Activated naive CD4-positive, alpha-beta T cell treated with anti-CD3 and anti-CD28 coated beads, Interleukin-2, amount 50 U/mL, for 72 hours (primary cell): ENCODE data around the gene OR2C1. TPM values are rescaled to one million over a fixed set of nuclear protein-coding genes. Genes with fewer than 3 reads are reported as not detected.

Experiments
- ATAC-seq, 2 donors: fragments of 150-1000 bp; cut with Tn5 transposase; 2 replicates each; pipeline ENCODE4 v1.10.0; 2021; ENCODE audit warnings: mild to moderate bottlenecking in 2 of 2, moderate library complexity in 2 of 2
- DNase-seq, 2 donors: peaks; one replicate each; pipeline ENCODE4 v3.0.0; 2021 to 2022; ENCODE audit warnings: low spot score in 2 of 2
- H3K27ac Mint-ChIP-seq, 2 donors: one replicate each; pipeline ENCODE4 v1.8.0; 2022; ENCODE audit warnings: mild to moderate bottlenecking in 2 of 2, mixed read lengths in 2 of 2
- H3K36me3 Mint-ChIP-seq, 2 donors: one replicate each; pipeline ENCODE4 v1.8.0; 2022; ENCODE audit warnings: mixed read lengths in 2 of 2
- H3K9me3 Mint-ChIP-seq, 2 donors: one replicate each; pipeline ENCODE4 v1.8.0; 2022; ENCODE audit warnings: mixed read lengths in 2 of 2
- total RNA-seq, 2 donors: library from RNA; stranded (reverse); gene quantifications; one replicate each; pipeline ENCODE4 v1.2.3, GENCODE V29; 2022

The OR2C1 gene
- total RNA-seq, 2 donors from 2014 or later, result not detected

GRCh38 chr16:3369073-3369472 lies 13.4 kb downstream of the OR2C1 start:
- H3K36me3 Mint-ChIP-seq, result peaks cover 28 to 30% of the 10 kb centered on the region in 2 donors
- peaks cover 0 to 15% of the 10 kb centered on the region in 2 donors for H3K9me3 Mint-ChIP-seq
- ATAC-seq, result no peak
- DNase-seq, result no peak
- H3K27ac Mint-ChIP-seq, result no peak overlapping the region

- Mint-ChIP-seq H3K36me3 (peaks cover 55 to 67% of the 10 kb centered on the region in 2 donors), H3K27ac (peak overlapping the region in 1 of 2 donors; percentile 82), H3K9me3 (peaks cover 31 to 50% of the 10 kb centered on the region in 2 donors)
- ATAC-seq, result no peak
- no peak for DNase-seq
These were observed 20.0 kb downstream of the OR2C1 start for GRCh38 chr16:3375680-3376079.

GRCh38 chr16:3377917-3378316 lies 22.2 kb downstream of the OR2C1 start:
- Mint-ChIP-seq H3K36me3 (peaks cover 77 to 89% of the 10 kb centered on the region in 2 donors), H3K9me3 (peaks cover 53 to 64% of the 10 kb centered on the region in 2 donors)

GRCh38 chr16:3383045-3383448 lies 27.4 kb downstream of the OR2C1 start:
- H3K9me3 Mint-ChIP-seq, result peaks cover 54 to 64% of the 10 kb centered on the region in 2 donors
- no peak for DNase-seq

More at GRCh38 chr16:3377917-3378316, 22.2 kb downstream of the OR2C1 start:
- ATAC-seq (no peak), DNase-seq (no peak)
- no peak overlapping the region for H3K27ac Mint-ChIP-seq

GRCh38 chr16:3388325-3388724 lies 32.6 kb downstream of the OR2C1 start:
- ATAC-seq (no peak), DNase-seq (no peak)
- Mint-ChIP-seq H3K9me3 (peaks cover 44 to 45% of the 10 kb centered on the region in 2 donors), H3K36me3 (peaks cover 78 to 90% of the 10 kb centered on the region in 2 donors), H3K27ac (no peak overlapping the region)

More at GRCh38 chr16:3383045-3383448, 27.4 kb downstream of the OR2C1 start:
- no peak overlapping the region for H3K27ac Mint-ChIP-seq
- no peak for ATAC-seq
- peaks cover 91 to 92% of the 10 kb centered on the region in 2 donors for H3K36me3 Mint-ChIP-seq

GRCh38 chr16:3389663-3390338 lies 34.1 kb downstream of the OR2C1 start:
- peaks cover 39 to 43% of the 10 kb centered on the region in 2 donors for H3K9me3 Mint-ChIP-seq
- DNase-seq, result no peak

GRCh38 chr16:3400446-3400778 lies 44.7 kb downstream of the OR2C1 start:
- DNase-seq, result no peak
- peak in 1 of 2 donors; percentile 51 for ATAC-seq
- H3K36me3 Mint-ChIP-seq, result peaks cover 71 to 78% of the 10 kb centered on the region in 2 donors
- H3K27ac Mint-ChIP-seq, result peak overlapping the region; percentile 91 to 95
- H3K9me3 Mint-ChIP-seq, result peaks cover 27% of the 10 kb centered on the region in 2 donors

More at GRCh38 chr16:3389663-3390338, 34.1 kb downstream of the OR2C1 start:
- H3K27ac Mint-ChIP-seq, result peak overlapping the region; percentile 21 to 33
- H3K36me3 Mint-ChIP-seq, result peaks cover 76 to 90% of the 10 kb centered on the region in 2 donors
- ATAC-seq, result no peak

GRCh38 chr16:3400779-3401688 lies 45.3 kb downstream of the OR2C1 start, which contains the start of the genes ZNF174 and ZSCAN32:
Gene ZNF174 (plus strand): TSS chr16:3401215. CDS start chr16:3402005, 790 bp downstream.
Gene ZSCAN32 (minus strand): TSS chr16:3401004. CDS start chr16:3397557, 3,447 bp downstream.
- peak; percentile 99 for ATAC-seq
- H3K9me3 Mint-ChIP-seq, result peaks cover 27 to 30% of the 10 kb centered on the region in 2 donors
- peaks cover 71 to 78% of the 10 kb centered on the region in 2 donors for H3K36me3 Mint-ChIP-seq
- peak; percentile 99 for DNase-seq
- H3K27ac Mint-ChIP-seq, result peak within 1 kb of the TSS; percentile 91 to 95

GRCh38 chr16:3401719-3402397 lies 46.2 kb downstream of the OR2C1 start:
- Mint-ChIP-seq H3K9me3 (peaks cover 27 to 29% of the 10 kb centered on the region in 2 donors), H3K36me3 (peaks cover 71 to 78% of the 10 kb centered on the region in 2 donors), H3K27ac (peak overlapping the region; percentile 91 to 94)
- DNase-seq, result peak in 1 of 2 donors; percentile 12
- ATAC-seq, result no peak

Other genes starting within 250 kb of the OR2C1 start
- gene ZNF205, start 243.3 kb upstream of the OR2C1 start, total RNA-seq, result under 1 TPM in 1 of 2 donors, not detected in 1; 0.18 TPM
- gene ZNF213, start 220.9 kb upstream of the OR2C1 start, total RNA-seq, result 1 to 10 TPM; 6.1 to 8.2 TPM
- not detected for gene OR1F1, start 167.7 kb upstream of the OR2C1 start, total RNA-seq
- gene ZNF200, start 120.7 kb upstream of the OR2C1 start, total RNA-seq, result 10 to 100 TPM in 1 of 2 donors, 1 to 10 TPM in 1; 9.2 to 19.3 TPM
- gene MEFV, start 99.3 kb upstream of the OR2C1 start, total RNA-seq, result under 1 TPM in 1 of 2 donors, not detected in 1; 0.16 TPM
- gene ZNF263, start 72.4 kb upstream of the OR2C1 start, total RNA-seq, result 10 to 100 TPM; 16.2 to 20.6 TPM
- gene TIGD7, start 50.5 kb upstream of the OR2C1 start, total RNA-seq, result 1 to 10 TPM; 5.4 to 5.9 TPM
- 10 to 100 TPM in 1 of 2 donors, 1 to 10 TPM in 1; 7.4 to 26.0 TPM for gene ZNF75A, start 50.4 kb upstream of the OR2C1 start, total RNA-seq
- gene ZSCAN32, start 45.1 kb downstream of the OR2C1 start, total RNA-seq, result 10 to 100 TPM in 1 of 2 donors, 1 to 10 TPM in 1; 7.6 to 14.1 TPM
- gene ZNF174, start 45.3 kb downstream of the OR2C1 start, total RNA-seq, result 1 to 10 TPM; 5.2 to 7.7 TPM
- 1 to 10 TPM; 2.0 to 3.1 TPM for gene ZNF597, start 87.6 kb downstream of the OR2C1 start, total RNA-seq
- gene NAA60, start 87.8 kb downstream of the OR2C1 start, total RNA-seq, result 10 to 100 TPM; 29.2 to 40.1 TPM
- gene C16orf90, start 139.6 kb downstream of the OR2C1 start, total RNA-seq, result under 1 TPM in 1 of 2 donors, not detected in 1; 0.25 TPM
- 10 to 100 TPM; 15.5 to 20.0 TPM for gene CLUAP1, start 145.1 kb downstream of the OR2C1 start, total RNA-seq
- gene NLRC3, start 221.5 kb downstream of the OR2C1 start, total RNA-seq, result 10 to 100 TPM; 24.6 to 26.2 TPM